ENCODE results near the gene DFFA.
"Not testable (repeated sequence)": the region's sequence is repeated elsewhere in the genome, so short reads cannot be mapped to it uniquely, and the experiment has no call there.

The DFFA gene

DNA sequence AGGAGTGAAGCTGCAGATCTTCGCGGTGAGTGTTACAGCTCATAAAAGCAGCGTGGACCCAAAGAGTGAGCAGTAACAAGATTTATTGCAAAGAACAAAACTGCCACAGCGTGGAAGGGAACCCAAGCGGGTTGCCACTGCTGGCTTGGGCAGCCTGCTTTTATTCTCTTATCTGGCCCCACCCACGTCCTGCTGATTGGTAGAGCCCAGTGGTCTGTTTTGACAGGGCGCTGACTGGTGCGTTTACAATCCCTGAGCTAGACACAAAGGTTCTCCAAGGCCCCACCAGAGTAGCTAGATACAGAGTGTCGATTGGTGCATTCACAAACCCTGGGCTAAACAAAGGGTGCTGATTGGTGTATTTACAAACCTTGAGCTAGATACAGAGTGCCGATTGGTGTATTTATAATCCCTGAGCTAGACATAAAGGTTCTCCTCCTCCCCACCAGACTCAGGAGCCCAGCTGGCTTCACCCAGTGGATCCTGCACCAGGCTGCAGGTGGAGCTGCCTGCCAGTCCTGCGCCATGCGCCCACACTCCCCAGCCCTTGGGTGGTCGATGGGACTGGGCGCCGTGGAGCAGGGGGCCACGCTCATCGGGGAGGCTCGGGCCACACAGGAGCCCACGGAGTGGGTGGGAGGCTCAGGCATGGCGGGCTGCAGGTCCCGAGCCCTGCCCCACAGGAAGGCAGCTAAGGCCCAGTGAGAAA, 46.3 kb downstream of the DFFA start:
- WGBS, result 93% methylated on average over 21 of the region's 21 CpGs
- not testable (repeated sequence) for H3K27ac ChIP-seq (ENCODE audit: low read depth, low read length); H3K9ac ChIP-seq (ENCODE audit: low read depth, low read length)

DNA sequence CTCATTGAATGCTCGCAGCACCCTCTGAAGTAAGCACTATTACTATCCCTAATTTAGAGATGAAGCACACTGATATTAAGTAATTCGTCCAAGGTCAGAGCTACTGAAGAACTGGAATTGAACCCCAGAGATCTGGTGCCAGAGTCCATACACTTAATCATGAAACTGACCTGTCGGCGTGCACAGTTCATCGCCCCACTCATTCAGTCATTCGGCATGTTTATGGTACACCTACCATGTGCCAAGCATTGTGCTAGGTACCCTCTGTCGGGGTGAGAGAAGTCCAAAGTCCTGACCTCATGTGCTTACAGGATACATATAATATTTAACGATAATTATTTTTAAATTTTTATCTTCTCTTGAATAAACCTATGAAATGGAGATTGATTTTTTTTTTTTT, 47.7 kb downstream of the DFFA start:
- Histone ChIP-seq H3K27ac (ENCODE audit: low read depth, low read length) (no peak overlapping the region), H3K4me1 (ENCODE audit: insufficient read depth, low read length) (no peaks in the 10 kb centered on the region)
- 97% methylated on average over 7 of the region's 8 CpGs for WGBS

More for the DNA sequence above, 46.3 kb downstream of the DFFA start:
- H3K9me3 ChIP-seq (ENCODE audit: insufficient read depth, low read depth, low read length); H3K4me3 ChIP-seq (ENCODE audit: low read length); H3K4me1 ChIP-seq (ENCODE audit: insufficient read depth, low read length); H3K27me3 ChIP-seq (ENCODE audit: insufficient read depth, low read length); H3K36me3 ChIP-seq (ENCODE audit: insufficient read depth, low read length): not testable (repeated sequence)

DNA sequence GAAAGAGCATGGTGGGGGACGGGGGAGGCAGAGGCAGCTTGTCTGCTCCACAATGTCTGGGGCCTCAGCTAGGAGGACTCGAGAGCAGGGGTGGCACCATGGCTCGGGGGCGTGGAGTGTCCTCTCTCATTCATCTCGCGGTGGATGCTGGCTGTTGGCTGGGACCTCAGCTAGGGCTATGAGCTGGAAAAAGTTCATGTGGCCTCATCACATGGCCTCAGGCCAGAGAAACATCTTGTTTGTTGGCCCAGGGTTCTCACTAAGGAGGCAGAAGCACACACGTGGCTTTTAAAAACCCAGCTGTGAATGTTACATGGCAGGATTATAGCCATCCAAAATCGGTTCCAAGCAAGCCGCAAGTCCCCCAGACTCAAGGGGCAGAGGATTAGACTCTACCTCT, 48.3 kb downstream of the DFFA start:
- H3K36me3 ChIP-seq (ENCODE audit: insufficient read depth, low read length), result peaks cover 27% of the 10 kb centered on the region
- no peak overlapping the region for H3K27ac ChIP-seq (ENCODE audit: low read depth, low read length)
- H3K27me3 ChIP-seq (ENCODE audit: insufficient read depth, low read length), result no peaks in the 10 kb centered on the region
- H3K4me3 ChIP-seq (ENCODE audit: low read length), result no peak overlapping the region
- H3K9me3 ChIP-seq (ENCODE audit: insufficient read depth, low read depth, low read length), result no peaks in the 10 kb centered on the region
- no peak overlapping the region for H3K9ac ChIP-seq (ENCODE audit: low read depth, low read length)
- WGBS, result 81% methylated on average over 9 of the region's 9 CpGs
- H3K4me1 ChIP-seq (ENCODE audit: insufficient read depth, low read length), result no peaks in the 10 kb centered on the region

More for the DNA sequence above, 47.7 kb downstream of the DFFA start:
- Histone ChIP-seq H3K4me3 (ENCODE audit: low read length) (no peak overlapping the region), H3K9ac (ENCODE audit: low read depth, low read length) (no peak overlapping the region), H3K27me3 (ENCODE audit: insufficient read depth, low read length) (no peaks in the 10 kb centered on the region), H3K36me3 (ENCODE audit: insufficient read depth, low read length) (peaks cover 21% of the 10 kb centered on the region), H3K9me3 (ENCODE audit: insufficient read depth, low read depth, low read length) (no peaks in the 10 kb centered on the region)

DNA sequence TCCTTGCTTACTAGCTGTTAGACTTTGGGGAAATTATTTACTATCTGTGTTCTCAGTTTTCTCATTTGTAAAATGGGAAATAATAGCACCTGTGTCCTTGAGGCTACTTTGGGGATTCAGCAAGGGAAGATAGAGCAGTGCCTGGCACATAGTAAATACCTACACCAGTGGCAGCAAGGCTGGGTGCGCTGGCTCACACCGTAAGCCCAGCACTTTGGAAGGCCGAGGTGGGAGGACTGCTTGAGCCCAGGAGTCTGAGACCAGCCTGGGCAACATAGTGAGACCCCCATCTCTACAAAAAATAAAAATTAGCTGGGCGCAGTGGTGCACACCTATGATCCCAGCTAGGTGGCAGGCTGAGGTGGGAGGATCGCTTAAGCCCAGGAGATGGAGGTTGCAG, 50.7 kb downstream of the DFFA start:
- Histone ChIP-seq H3K27me3 (ENCODE audit: insufficient read depth, low read length) (no peaks in the 10 kb centered on the region), H3K27ac (ENCODE audit: low read depth, low read length) (no peak overlapping the region), H3K36me3 (ENCODE audit: insufficient read depth, low read length) (peaks cover 51% of the 10 kb centered on the region), H3K4me3 (ENCODE audit: low read length) (no peak overlapping the region), H3K9me3 (ENCODE audit: insufficient read depth, low read depth, low read length) (no peaks in the 10 kb centered on the region), H3K4me1 (ENCODE audit: insufficient read depth, low read length) (no peaks in the 10 kb centered on the region), H3K9ac (ENCODE audit: low read depth, low read length) (no peak overlapping the region)
- 95% methylated on average over 5 of the region's 5 CpGs for WGBS

DNA sequence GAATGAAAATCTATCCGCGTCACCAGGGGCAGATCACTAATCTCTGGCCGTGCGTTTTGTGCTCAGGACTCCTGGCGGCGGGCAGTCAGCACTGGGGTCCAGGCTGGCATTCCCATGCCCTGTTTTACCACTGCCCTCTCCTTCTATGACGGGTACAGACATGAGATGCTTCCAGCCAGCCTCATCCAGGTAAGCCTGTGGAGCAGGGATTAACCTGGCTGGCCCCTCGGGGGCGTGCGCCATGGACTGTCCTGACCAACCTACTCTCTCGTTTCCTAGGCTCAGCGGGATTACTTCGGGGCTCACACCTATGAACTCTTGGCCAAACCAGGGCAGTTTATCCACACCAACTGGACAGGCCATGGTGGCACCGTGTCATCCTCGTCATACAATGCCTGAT, 53.0 kb downstream of the DFFA start:
- Histone ChIP-seq H3K9me3 (ENCODE audit: insufficient read depth, low read depth, low read length) (no peaks in the 10 kb centered on the region), H3K27me3 (ENCODE audit: insufficient read depth, low read length) (no peaks in the 10 kb centered on the region), H3K9ac (ENCODE audit: low read depth, low read length) (no peak overlapping the region), H3K27ac (ENCODE audit: low read depth, low read length) (no peak overlapping the region), H3K4me1 (ENCODE audit: insufficient read depth, low read length) (peaks cover 7% of the 10 kb centered on the region; the same call in 1 of the 2 replicates), H3K4me3 (ENCODE audit: low read length) (no peak overlapping the region), H3K36me3 (ENCODE audit: insufficient read depth, low read length) (peaks cover 74% of the 10 kb centered on the region)
- WGBS, result 91% methylated on average over 15 of the region's 15 CpGs

DNA sequence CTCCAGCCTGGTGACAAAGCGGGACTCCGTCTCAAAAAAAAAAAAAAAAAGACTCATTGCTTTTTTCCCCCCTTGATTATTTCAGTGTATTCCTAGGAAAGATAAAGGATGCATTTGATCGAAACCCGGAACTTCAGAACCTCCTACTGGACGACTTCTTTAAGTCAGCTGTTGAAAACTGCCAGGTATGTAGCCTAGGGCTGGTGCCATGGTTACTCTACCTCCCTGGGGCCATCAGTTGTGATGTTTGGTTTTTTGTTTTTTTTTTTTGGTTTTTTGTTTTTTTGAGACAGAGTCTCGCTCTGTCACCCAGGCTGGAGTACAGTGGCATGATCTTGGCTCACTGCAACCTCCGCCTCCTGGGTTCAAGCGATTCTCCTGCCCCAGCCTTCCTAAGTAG, 53.6 kb downstream of the DFFA start:
- H3K9me3 ChIP-seq (ENCODE audit: insufficient read depth, low read depth, low read length); H3K27ac ChIP-seq (ENCODE audit: low read depth, low read length); H3K4me1 ChIP-seq (ENCODE audit: insufficient read depth, low read length); H3K4me3 ChIP-seq (ENCODE audit: low read length); H3K27me3 ChIP-seq (ENCODE audit: insufficient read depth, low read length); H3K9ac ChIP-seq (ENCODE audit: low read depth, low read length): not testable (repeated sequence)
- WGBS, result 98% methylated on average over 6 of the region's 8 CpGs
- H3K36me3 ChIP-seq (ENCODE audit: insufficient read depth, low read length), result peaks cover 80% of the 10 kb centered on the region

DNA sequence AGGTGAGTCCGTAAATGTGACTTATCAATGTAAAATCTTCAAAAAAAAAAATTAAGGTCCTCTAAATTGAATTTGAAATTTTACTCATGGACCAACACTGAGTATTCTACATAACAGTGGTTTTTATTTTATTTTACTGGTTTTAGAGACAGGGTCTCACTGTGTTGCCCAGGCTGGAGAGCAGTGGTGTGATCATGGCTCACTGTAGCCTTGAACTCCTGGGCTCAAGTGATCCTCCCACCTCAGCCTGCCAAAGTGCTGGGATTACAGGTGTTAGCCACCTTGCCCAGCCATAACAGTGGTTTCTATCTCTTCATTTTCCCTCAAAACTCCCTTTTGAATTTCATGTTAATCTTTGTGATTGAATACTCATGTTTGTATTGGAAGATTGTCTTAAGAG, 56.4 kb downstream of the DFFA start:
- H3K9me3 ChIP-seq (ENCODE audit: insufficient read depth, low read depth, low read length); H3K9ac ChIP-seq (ENCODE audit: low read depth, low read length); H3K4me3 ChIP-seq (ENCODE audit: low read length); H3K27ac ChIP-seq (ENCODE audit: low read depth, low read length); H3K27me3 ChIP-seq (ENCODE audit: insufficient read depth, low read length); H3K4me1 ChIP-seq (ENCODE audit: insufficient read depth, low read length): not testable (repeated sequence)
- H3K36me3 ChIP-seq (ENCODE audit: insufficient read depth, low read length), result peaks cover 97% of the 10 kb centered on the region
- WGBS, result 100% methylated on average over 1 of the region's 1 CpG

DNA sequence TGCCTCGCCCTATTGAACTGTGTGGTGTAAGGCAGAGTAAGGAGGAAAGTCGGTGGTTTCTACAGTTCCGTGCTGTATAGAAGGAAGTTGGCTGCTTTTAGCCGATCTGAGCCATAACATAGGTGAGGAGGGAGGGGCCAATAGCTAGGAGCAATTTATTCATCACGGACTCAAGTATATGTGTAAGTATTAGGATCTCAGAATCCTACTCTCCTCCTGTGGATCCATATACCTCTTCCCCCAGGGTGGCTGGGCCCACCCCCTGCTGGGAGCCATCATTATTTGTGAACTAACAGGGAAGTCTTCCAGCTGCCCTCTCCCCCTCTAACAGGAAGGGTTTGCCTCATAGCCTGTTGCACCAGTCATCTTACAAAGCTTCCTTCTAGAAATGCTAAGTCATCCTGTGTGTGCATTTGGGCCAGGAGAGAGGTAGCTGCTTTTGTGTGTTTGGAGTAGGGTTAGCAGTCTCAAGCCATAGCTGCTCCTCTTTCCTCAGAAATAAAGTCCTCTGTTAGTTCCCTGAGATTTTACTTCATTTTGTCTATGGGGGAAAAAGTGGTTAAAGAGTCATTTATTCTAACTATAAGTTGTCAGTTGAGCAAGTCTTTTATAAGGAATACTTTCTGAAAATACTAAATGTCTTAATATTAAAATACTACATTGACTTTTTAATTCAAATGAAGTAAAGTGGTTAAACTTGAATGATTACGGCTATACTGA, 57.0 kb downstream of the DFFA start:
- Histone ChIP-seq H3K9ac (ENCODE audit: low read depth, low read length) (peak overlapping the region; percentile 9; the same call in 1 of the 2 replicates), H3K36me3 (ENCODE audit: insufficient read depth, low read length) (peaks cover 98% of the 10 kb centered on the region), H3K4me1 (ENCODE audit: insufficient read depth, low read length) (peaks cover 7% of the 10 kb centered on the region; the same call in 1 of the 2 replicates), H3K9me3 (ENCODE audit: insufficient read depth, low read depth, low read length) (no peaks in the 10 kb centered on the region), H3K4me3 (ENCODE audit: low read length) (no peak overlapping the region), H3K27ac (ENCODE audit: low read depth, low read length) (peak overlapping the region; percentile 13; the same call in 1 of the 2 replicates), H3K27me3 (ENCODE audit: insufficient read depth, low read length) (no peaks in the 10 kb centered on the region)
- 93% methylated on average over 4 of the region's 6 CpGs for WGBS

DNA sequence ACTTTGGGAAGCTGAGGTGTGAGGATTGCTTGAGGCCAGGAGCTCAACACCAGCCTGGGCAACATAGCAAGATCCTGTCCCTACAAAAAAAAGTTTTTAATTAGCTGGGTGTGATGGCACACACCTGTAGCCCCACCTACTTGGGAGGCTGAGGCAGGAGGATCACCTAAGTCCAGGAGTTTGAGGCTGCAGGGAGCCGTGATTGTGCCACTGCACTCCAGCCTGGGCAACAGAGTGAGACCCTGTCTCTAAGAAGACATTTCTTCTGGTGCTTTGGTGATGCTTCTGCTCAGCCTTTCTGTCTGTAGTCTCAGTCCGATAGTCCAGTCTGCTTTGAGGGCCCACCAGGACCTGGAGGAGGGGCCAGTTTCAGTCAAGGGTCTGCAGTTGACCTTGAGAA, 65.1 kb downstream of the DFFA start:
- Histone ChIP-seq H3K9me3 (ENCODE audit: insufficient read depth, low read depth, low read length) (no peaks in the 10 kb centered on the region), H3K27ac (ENCODE audit: low read depth, low read length) (no peak overlapping the region), H3K27me3 (ENCODE audit: insufficient read depth, low read length) (no peaks in the 10 kb centered on the region), H3K4me3 (ENCODE audit: low read length) (no peak overlapping the region), H3K36me3 (ENCODE audit: insufficient read depth, low read length) (peaks cover 100% of the 10 kb centered on the region), H3K4me1 (ENCODE audit: insufficient read depth, low read length) (no peaks in the 10 kb centered on the region), H3K9ac (ENCODE audit: low read depth, low read length) (no peak overlapping the region)
- WGBS, result 96% methylated on average over 2 of the region's 2 CpGs
